ENCODE results near the gene ARL6IP4.

ARL6IP4 gene

GRCh38 chr12:122990961-122991622, 10.6 kb downstream of the ARL6IP4 start:
- DNase-seq (ENCODE audit: low read depth, low spot score): no peak

GRCh38 chr12:122991623-122992275, 11.3 kb downstream of the ARL6IP4 start:
- no peak for DNase-seq (ENCODE audit: low read depth, low spot score)

GRCh38 chr12:122992386-122992785, 11.9 kb downstream of the ARL6IP4 start:
- no peak for DNase-seq (ENCODE audit: low read depth, low spot score)

- no peak for DNase-seq (ENCODE audit: low read depth, low spot score)
These were observed 13.7 kb downstream of the ARL6IP4 start for GRCh38 chr12:122994140-122994675.

- no peak for DNase-seq (ENCODE audit: low read depth, low spot score)
These were observed 14.5 kb downstream of the ARL6IP4 start for GRCh38 chr12:122994781-122995502.

- no peak for DNase-seq (ENCODE audit: low read depth, low spot score)
These were observed 15.2 kb downstream of the ARL6IP4 start for GRCh38 chr12:122995503-122996187.

- no peak for DNase-seq (ENCODE audit: low read depth, low spot score)
These were observed 15.7 kb downstream of the ARL6IP4 start for GRCh38 chr12:122996188-122996601.

- no peak for DNase-seq (ENCODE audit: low read depth, low spot score)
These were observed 16.3 kb downstream of the ARL6IP4 start for GRCh38 chr12:122996621-122997342.

- no peak for DNase-seq (ENCODE audit: low read depth, low spot score)
These were observed 17.1 kb downstream of the ARL6IP4 start for GRCh38 chr12:122997343-122998250.

GRCh38 chr12:122998316-122998715, 17.8 kb downstream of the ARL6IP4 start:
- no peak for DNase-seq (ENCODE audit: low read depth, low spot score)

- no peak for DNase-seq (ENCODE audit: low read depth, low spot score)
These were observed 18.9 kb downstream of the ARL6IP4 start for GRCh38 chr12:122999196-122999946.

GRCh38 chr12:122999986-123000420, 19.5 kb downstream of the ARL6IP4 start:
- DNase-seq (ENCODE audit: low read depth, low spot score): no peak

- DNase-seq (ENCODE audit: low read depth, low spot score): no peak
These were observed 20.1 kb downstream of the ARL6IP4 start for GRCh38 chr12:123000578-123000977.

- no peak for DNase-seq (ENCODE audit: low read depth, low spot score)
These were observed 21.0 kb downstream of the ARL6IP4 start for GRCh38 chr12:123001464-123001863.

- DNase-seq (ENCODE audit: low read depth, low spot score): no peak
These were observed 22.8 kb downstream of the ARL6IP4 start for GRCh38 chr12:123003257-123003656.

GRCh38 chr12:123004287-123004686, 23.8 kb downstream of the ARL6IP4 start:
- no peak for DNase-seq (ENCODE audit: low read depth, low spot score)

GRCh38 chr12:123005081-123005626, 24.7 kb downstream of the ARL6IP4 start:
- no peak for DNase-seq (ENCODE audit: low read depth, low spot score)

GRCh38 chr12:123006977-123007376, 26.5 kb downstream of the ARL6IP4 start:
- DNase-seq (ENCODE audit: low read depth, low spot score): no peak

- no peak for DNase-seq (ENCODE audit: low read depth, low spot score)
These were observed 29.6 kb downstream of the ARL6IP4 start for GRCh38 chr12:123010110-123010509.

All from activated CD4-positive, CD25-positive, alpha-beta regulatory T cell treated with anti-CD3 and anti-CD28 coated beads, Interleukin-2, amount 50 U/mL, for 16 hours (primary cell).